SU-DHL-6 (cell line): ENCODE data around the gene PEX6.

Source experiments
- H2AFZ ChIP-seq: fragments of 200-600 bp; sonication (generic); 2 replicates; pipeline ENCODE4 v1.6.1; 2014; ENCODE audit warnings: low read depth, mild to moderate bottlenecking, moderate library complexity, mixed read lengths, antibody characterized with exemption, low read length; ENCODE audit not compliant: severe bottlenecking
- H3F3A ChIP-seq: fragments of 200-600 bp; shearing (Covaris generic); 2 replicates; pipeline ENCODE4 v1.6.0; 2016; ENCODE audit warnings: antibody characterized with exemption, mild to moderate bottlenecking; ENCODE audit not compliant: insufficient read depth
- H3K27ac ChIP-seq: fragments of 200-600 bp; sonication (generic); 2 replicates; pipeline ENCODE4 v1.5.1; 2016; ENCODE audit warnings: low read depth, mild to moderate bottlenecking, low read length, moderate library complexity, mixed read lengths
- H3K27me3 ChIP-seq: fragments of 200-600 bp; sonication (generic), shearing (Covaris generic); 2 replicates; pipeline ENCODE4 v1.6.0; 2014; ENCODE audit warnings: mild to moderate bottlenecking, low read length
- H3K36me3 ChIP-seq: fragments of 200-600 bp; sonication (generic); 2 replicates; pipeline ENCODE4 v1.6.1; 2014; ENCODE audit warnings: mild to moderate bottlenecking, low read length, mixed read lengths
- H3K4me2 ChIP-seq: fragments of 300-600, 200-600 bp; shearing (Covaris generic), sonication (generic); 2 replicates; pipeline ENCODE4 v1.6.0; 2014; ENCODE audit warnings: low read length, low read depth, mild to moderate bottlenecking; ENCODE audit not compliant: poor library complexity, severe bottlenecking
- H3K4me3 ChIP-seq: fragments of 200-600 bp; sonication (generic); 2 replicates; pipeline ENCODE4 v1.5.1; 2014; ENCODE audit warnings: antibody characterized with exemption, low read length, mild to moderate bottlenecking, mixed read lengths; ENCODE audit not compliant: insufficient read depth, poor library complexity, severe bottlenecking
- H3K79me2 ChIP-seq: fragments of 200-600 bp; sonication (generic); 2 replicates; pipeline ENCODE4 v1.6.1; 2014; ENCODE audit warnings: mild to moderate bottlenecking, low read length, moderate library complexity; ENCODE audit not compliant: insufficient read depth
- H3K9ac ChIP-seq: fragments of 200-600 bp; sonication (generic); 2 replicates; pipeline ENCODE4 v1.7.0; 2014; ENCODE audit warnings: mild to moderate bottlenecking, low read length
- H3K9me2 ChIP-seq: fragments of 200-600 bp; sonication (generic); replicated peaks from 2 replicates; pipeline ENCODE4 v1.6.1; 2014; ENCODE audit warnings: low read length; ENCODE audit not compliant: insufficient read depth
- H3K9me3 ChIP-seq: fragments of 200-600 bp; sonication (generic); 2 replicates; pipeline ENCODE4 v1.6.1; 2014; ENCODE audit warnings: low read length, mixed read lengths; ENCODE audit not compliant: insufficient read depth
- H4K20me1 ChIP-seq: fragments of 200-600 bp; sonication (generic); 2 replicates; pipeline ENCODE4 v1.6.1; 2014; ENCODE audit warnings: low read depth, mild to moderate bottlenecking, antibody characterized with exemption, low read length, moderate library complexity, mixed read lengths
- EZH2phosphoT487 ChIP-seq: fragments of 200-600 bp; sonication (generic), shearing (Covaris generic); conservative IDR thresholded peaks from 2 replicates; pipeline ENCODE4 v1.6.1; 2018; ENCODE audit warnings: mild to moderate bottlenecking, antibody characterized with exemption, low read length, moderate library complexity, mixed read lengths
- TF ChIP-seq, protein P1 (sequence below): fragments of 200-600 bp; sonication (generic); IDR thresholded peaks from one replicate; pipeline ENCODE4 v1.5.1; 2017; ENCODE audit warnings: antibody characterized with exemption, mild to moderate bottlenecking, low read length, moderate library complexity; ENCODE audit not compliant: insufficient read depth, poor library complexity, severe bottlenecking

The PEX6 gene

DNA sequence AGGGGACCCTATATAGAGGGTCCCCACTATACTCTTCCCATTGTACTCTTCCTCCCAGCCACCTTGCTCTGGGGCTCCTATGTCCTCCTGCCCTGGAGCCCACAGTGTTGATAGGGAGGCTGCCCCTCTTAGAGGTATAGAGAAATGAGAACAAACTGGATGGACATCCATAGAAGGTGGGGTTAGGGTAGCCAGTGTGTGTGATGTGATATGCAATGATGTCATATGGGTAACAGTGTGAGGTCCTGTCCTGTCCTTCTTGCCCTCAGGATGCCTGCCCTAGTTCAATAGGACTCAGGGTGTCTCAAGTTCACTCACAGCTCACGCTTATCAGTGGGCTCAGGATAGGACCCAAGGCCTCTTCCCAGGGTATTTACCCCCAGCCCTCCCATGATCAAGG, 62.7 kb downstream of the PEX6 start:
- Histone ChIP-seq H3K27ac (no peak overlapping the region), H4K20me1 (no peaks in the 10 kb centered on the region)

DNA sequence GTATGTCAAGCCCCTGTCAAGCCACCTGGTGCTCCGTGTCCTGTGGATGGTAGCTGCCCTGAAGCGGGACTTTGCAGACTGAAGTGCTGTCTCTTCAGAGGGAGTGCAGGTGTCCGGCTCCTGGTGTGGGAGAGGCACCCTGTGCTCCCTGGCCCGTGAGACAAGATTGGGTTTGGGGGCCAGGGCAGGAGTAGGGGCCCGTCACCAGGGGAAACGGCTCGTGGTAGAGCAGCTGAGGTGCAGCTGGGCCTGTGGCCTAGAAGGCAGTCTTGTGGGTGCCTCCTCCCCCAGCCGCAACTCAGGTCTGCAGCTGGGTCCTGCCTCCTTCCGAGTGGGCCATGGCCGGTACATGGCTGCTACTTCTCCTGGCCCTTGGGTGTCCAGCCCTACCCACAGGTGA, 63.2 kb downstream of the PEX6 start, which contains the start of gene PTCRA:
TSS of gene PTCRA (plus strand) at position 322 of the 400 bp plus-strand sequence. CDS start at position 339, 17 bp downstream.
- Histone ChIP-seq H3K4me2 (no peak within 1 kb of the TSS), H3K9me2 (no peaks in the 10 kb centered on the region), H2AFZ (no peak within 1 kb of the TSS), H3K27me3 (no peaks in the 10 kb centered on the region), H3K27ac (no peak within 1 kb of the TSS), H3K79me2 (no peaks in the 10 kb centered on the region), H3K36me3 (no peaks in the 10 kb centered on the region), H3K4me3 (no peak within 1 kb of the TSS), H3F3A (no peaks in the 10 kb centered on the region), H3K9ac (no peak within 1 kb of the TSS), H4K20me1 (no peaks in the 10 kb centered on the region), H3K9me3 (no peaks in the 10 kb centered on the region)
- TF ChIP-seq, protein P1, sequence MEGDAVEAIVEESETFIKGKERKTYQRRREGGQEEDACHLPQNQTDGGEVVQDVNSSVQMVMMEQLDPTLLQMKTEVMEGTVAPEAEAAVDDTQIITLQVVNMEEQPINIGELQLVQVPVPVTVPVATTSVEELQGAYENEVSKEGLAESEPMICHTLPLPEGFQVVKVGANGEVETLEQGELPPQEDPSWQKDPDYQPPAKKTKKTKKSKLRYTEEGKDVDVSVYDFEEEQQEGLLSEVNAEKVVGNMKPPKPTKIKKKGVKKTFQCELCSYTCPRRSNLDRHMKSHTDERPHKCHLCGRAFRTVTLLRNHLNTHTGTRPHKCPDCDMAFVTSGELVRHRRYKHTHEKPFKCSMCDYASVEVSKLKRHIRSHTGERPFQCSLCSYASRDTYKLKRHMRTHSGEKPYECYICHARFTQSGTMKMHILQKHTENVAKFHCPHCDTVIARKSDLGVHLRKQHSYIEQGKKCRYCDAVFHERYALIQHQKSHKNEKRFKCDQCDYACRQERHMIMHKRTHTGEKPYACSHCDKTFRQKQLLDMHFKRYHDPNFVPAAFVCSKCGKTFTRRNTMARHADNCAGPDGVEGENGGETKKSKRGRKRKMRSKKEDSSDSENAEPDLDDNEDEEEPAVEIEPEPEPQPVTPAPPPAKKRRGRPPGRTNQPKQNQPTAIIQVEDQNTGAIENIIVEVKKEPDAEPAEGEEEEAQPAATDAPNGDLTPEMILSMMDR = no peak
- no peak for TF ChIP-seq EZH2phosphoT487

More for the DNA sequence above, 62.7 kb downstream of the PEX6 start:
- H3K79me2 ChIP-seq = no peaks in the 10 kb centered on the region
- H3K9ac ChIP-seq = no peak overlapping the region
- no peaks in the 10 kb centered on the region for H3F3A ChIP-seq
- TF ChIP-seq, protein P1 = no peak
- no peak for TF ChIP-seq EZH2phosphoT487
- H3K36me3 ChIP-seq = no peaks in the 10 kb centered on the region
- H3K9me3 ChIP-seq = no peaks in the 10 kb centered on the region
- H3K4me3 ChIP-seq = no peak overlapping the region
- H3K4me2 ChIP-seq = no peak overlapping the region
- no peaks in the 10 kb centered on the region for H3K27me3 ChIP-seq
- H2AFZ ChIP-seq = no peak overlapping the region
- no peaks in the 10 kb centered on the region for H3K9me2 ChIP-seq

DNA sequence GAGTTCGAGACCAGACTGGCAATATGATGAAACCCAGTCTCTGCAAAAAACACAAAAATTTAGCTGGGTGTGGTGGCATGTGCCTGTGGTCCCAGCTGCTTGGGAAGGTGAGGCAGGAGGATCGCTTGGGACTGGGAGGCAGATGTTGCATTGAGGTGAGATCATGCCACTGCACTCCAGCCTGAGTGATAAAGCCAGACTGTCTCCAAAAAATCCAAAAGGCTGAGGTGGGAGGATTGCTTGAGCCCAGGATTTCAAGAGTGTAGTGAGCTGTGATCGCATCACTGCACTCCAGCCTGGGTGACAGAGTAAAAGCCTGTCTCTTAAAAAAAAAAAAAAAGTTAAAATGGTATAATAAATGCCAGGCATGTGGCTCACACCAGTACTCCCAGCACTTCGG, 64.4 kb downstream of the PEX6 start:
- Histone ChIP-seq H2AFZ (no peak overlapping the region), H3F3A (no peaks in the 10 kb centered on the region), H3K27ac (no peak overlapping the region), H3K36me3 (no peaks in the 10 kb centered on the region), H3K79me2 (no peaks in the 10 kb centered on the region), H3K4me2 (no peak overlapping the region), H3K27me3 (no peaks in the 10 kb centered on the region), H4K20me1 (no peaks in the 10 kb centered on the region), H3K9me3 (no peaks in the 10 kb centered on the region), H3K9me2 (no peaks in the 10 kb centered on the region), H3K9ac (no peak overlapping the region), H3K4me3 (no peak overlapping the region)
- no peak for TF ChIP-seq EZH2phosphoT487
